PC-3 (cell line): ENCODE results near the gene KDM6B. TPM values are rescaled to one million over a fixed set of nuclear protein-coding genes. Genes with fewer than 3 reads are reported as not detected.

Experiments used
- ATAC-seq: fragments of 200-7000 bp; cut with Tn5 transposase; 2 replicates; pipeline ENCODE4 v1.9.1; 2020; ENCODE audit warnings: mild to moderate bottlenecking, moderate library complexity
- BruUV-seq: library from RNA; stranded (reverse); fragments of 400-500 nt; replicated peaks from 2 replicates; lab custom pipeline; 2021; lab: Mats Ljungman, UMichigan
- CTCF ChIA-PET: fragments of 300-600 bp; sonication (Branson Sonifier 250); formaldehyde crosslinking; loops from one replicate; lab custom pipeline; 2022; ENCODE audit warnings: antibody characterized with exemption; lab: Charles Lee
- POLR2A ChIA-PET: fragments of 300-600 bp; sonication (Branson Sonifier 250); formaldehyde crosslinking; loops from one replicate; lab custom pipeline; 2022; ENCODE audit warnings: antibody characterized with exemption; ENCODE audit not compliant: unreplicated experiment; lab: Charles Lee
- DNase-seq: peaks from one replicate; pipeline ENCODE4 v3.0.0-alpha.2; 2015
- H2AFZ ChIP-seq: fragments of 300-600 bp; sonication (generic); 2 replicates; pipeline ENCODE4 v1.6.0; 2016; ENCODE audit warnings: antibody characterized with exemption, low read length
- H3F3A ChIP-seq: fragments of 300-600 bp; sonication (generic); one replicate; pipeline ENCODE4 v1.6.0; 2017; ENCODE audit warnings: antibody characterized with exemption, low read length, control low read depth, mild to moderate bottlenecking; ENCODE audit not compliant: unreplicated experiment
- H3K27ac ChIP-seq: fragments of 300-600 bp; sonication (generic); 2 replicates; pipeline ENCODE4 v1.5.1; 2016; ENCODE audit warnings: mild to moderate bottlenecking, low read length
- H3K27me3 ChIP-seq: fragments of 300-600 bp; sonication (generic); 2 replicates; pipeline ENCODE4 v1.6.1; 2016; ENCODE audit warnings: low read length, mixed read lengths
- H3K36me3 ChIP-seq: fragments of 300-600 bp; sonication (generic); 2 replicates; pipeline ENCODE4 v1.6.1; 2016; ENCODE audit warnings: low read depth, mixed run types, low read length, mixed read lengths
- H3K4me1 ChIP-seq: fragments of 300-600 bp; sonication (generic); 2 replicates; pipeline ENCODE4 v1.5.1; 2016; ENCODE audit warnings: low read length; ENCODE audit not compliant: insufficient read depth
- H3K4me2 ChIP-seq: fragments of 300-600 bp; sonication (generic); 2 replicates; pipeline ENCODE4 v1.6.0; 2016; ENCODE audit warnings: low read length
- H3K4me3 ChIP-seq: fragments of 300-600 bp; sonication (generic); 2 replicates; pipeline ENCODE4 v1.5.1; 2016; ENCODE audit warnings: mild to moderate bottlenecking, low read length, mixed read lengths
- H3K79me2 ChIP-seq: fragments of 300-600 bp; sonication (generic); 2 replicates; pipeline ENCODE4 v1.6.1; 2017; ENCODE audit warnings: low read length, mixed read lengths
- H3K9ac ChIP-seq: fragments of 300-600 bp; sonication (generic); 2 replicates; pipeline ENCODE4 v1.6.0; 2016; ENCODE audit warnings: mild to moderate bottlenecking, low read length
- H3K9me2 ChIP-seq: fragments of 300-600 bp; sonication (generic); replicated peaks from 2 replicates; pipeline ENCODE4 v1.6.1; 2016; ENCODE audit warnings: mixed run types, low read length, mixed read lengths
- H3K9me3 ChIP-seq: fragments of 300-600 bp; sonication (generic); 2 replicates; pipeline ENCODE4 v1.6.1; 2016; ENCODE audit warnings: low read length, mixed read lengths
- H4K20me1 ChIP-seq: fragments of 300-600 bp; sonication (generic); 2 replicates; pipeline ENCODE4 v1.6.1; 2016; ENCODE audit warnings: low read length, mixed read lengths
- CTCF ChIP-seq: fragments of 300-600 bp; sonication (generic); conservative IDR thresholded peaks from 2 replicates; pipeline ENCODE4 v1.5.1; 2017; ENCODE audit warnings: antibody characterized with exemption, low read depth, mild to moderate bottlenecking, low read length
- EZH2 ChIP-seq: fragments of 300-600 bp; sonication (generic); IDR thresholded peaks from one replicate; pipeline ENCODE4 v1.6.1; 2017; ENCODE audit warnings: antibody characterized with exemption, mild to moderate bottlenecking, low read length; ENCODE audit not compliant: unreplicated experiment
- EZH2phosphoT487 ChIP-seq: fragments of 300-600 bp; sonication (generic); IDR thresholded peaks from 2 replicates; pipeline ENCODE4 v1.6.1; 2018; ENCODE audit warnings: mild to moderate bottlenecking, antibody characterized with exemption, low read length, borderline replicate concordance
- intact Hi-C: fragments of 100-400 bp; cut with micrococcal nuclease; formaldehyde crosslinking; loops from 2 replicates; pipeline ENCODE4 v1.9.0; 2023
- total RNA-seq: library from RNA; depleted of rRNA; stranded (reverse); fragments of >200 nt; gene quantifications from 2 replicates; pipeline ENCODE4 v1.2.3, GENCODE V29; 2014

Gene KDM6B
- total RNA-seq, 1 experiment from 2014 or later = 3.2 TPM

GRCh38 chr17:7849130-7849750 lies 15.2 kb downstream of the KDM6B start:
- no peaks in the 10 kb centered on the region for H3F3A ChIP-seq
- H3K4me2 ChIP-seq = no peak overlapping the region
- no TSS peak for BruUV-seq
- H3K9ac ChIP-seq = no peak overlapping the region
- peaks cover 15% of the 10 kb centered on the region for H3K4me1 ChIP-seq
- H3K27me3 ChIP-seq = no peaks in the 10 kb centered on the region
- peaks cover 8% of the 10 kb centered on the region; the same call in 1 of the 2 replicates for H3K36me3 ChIP-seq
- H3K9me2 ChIP-seq = no peaks in the 10 kb centered on the region
- ChIA-PET POLR2A (no interaction called here), CTCF (no interaction called here)
- H3K27ac ChIP-seq = no peak overlapping the region
- no peak overlapping the region for H2AFZ ChIP-seq
- H4K20me1 ChIP-seq = no peaks in the 10 kb centered on the region
- no peak for ATAC-seq
- intact Hi-C loops = no loop called here
- H3K4me3 ChIP-seq = no peak overlapping the region
- TF ChIP-seq CTCF (no peak), EZH2 (no peak), EZH2phosphoT487 (no peak)
- no peak for DNase-seq
- H3K79me2 ChIP-seq = peaks cover 14% of the 10 kb centered on the region
- H3K9me3 ChIP-seq = no peaks in the 10 kb centered on the region

- ATAC-seq (no peak), DNase-seq (no peak)
- intact Hi-C loops = no loop called here
- CTCF ChIA-PET = no interaction called here
- H3K27ac ChIP-seq = no peak overlapping the region
- no peak overlapping the region for H3K4me2 ChIP-seq
- H3K9me2 ChIP-seq = no peaks in the 10 kb centered on the region
- H3K9ac ChIP-seq = no peak overlapping the region
- no peak overlapping the region for H3K4me3 ChIP-seq
- no peak overlapping the region for H2AFZ ChIP-seq
- no peaks in the 10 kb centered on the region for H4K20me1 ChIP-seq
- POLR2A ChIA-PET = no interaction called here
- TF ChIP-seq EZH2phosphoT487 (no peak), EZH2 (no peak), CTCF (no peak)
- H3K36me3 ChIP-seq = peaks cover 8% of the 10 kb centered on the region; the same call in 1 of the 2 replicates
- peaks cover 9% of the 10 kb centered on the region for H3K79me2 ChIP-seq
- peaks cover 15% of the 10 kb centered on the region for H3K4me1 ChIP-seq
- H3F3A ChIP-seq = no peaks in the 10 kb centered on the region
- H3K9me3 ChIP-seq = no peaks in the 10 kb centered on the region
- H3K27me3 ChIP-seq = no peaks in the 10 kb centered on the region
- no TSS peak for BruUV-seq
These were observed 15.9 kb downstream of the KDM6B start for GRCh38 chr17:7849751-7850504.
